ENCODE data around the gene FGF12.

- TF ChIP-seq POLR2A (IDR thresholded peaks at IDR 0.05) (no peak), CTCF (IDR thresholded peaks at IDR 0.05) (no peak), POLR2AphosphoS5 (IDR thresholded peaks at IDR 0.05) (no peak), EP300 (IDR thresholded peaks at IDR 0.05) (no peak)
Observed at GRCh38 chr3:192696943-192697587, 30.3 kb downstream of the FGF12 start.
